Measurements from ENCODE around the gene LCN9.

GRCh38 chr9:135714242-135715055, 51.3 kb downstream of the LCN9 start:
- TF ChIP-seq POLR2A (IDR thresholded peaks at IDR 0.05; ENCODE audit: low read depth, low read length): no peak
- TF ChIP-seq POLR2AphosphoS5 (IDR thresholded peaks at IDR 0.05; ENCODE audit: low read depth, low read length): no peak

Measured in GM12892 (cell line).